Transverse colon (tissue), 4 donors: ENCODE data around the gene CDCA4. TPM values are rescaled to one million over a fixed set of nuclear protein-coding genes. Genes with fewer than 3 reads are reported as not detected.
A peak's percentile ranks its signal among the peaks of the same experiment; 100 is the strongest.

Experiments
- DNase-seq: peaks from one replicate; pipeline ENCODE4 v3.0.0-alpha.2; 2019
- H3K27ac ChIP-seq, 4 donors: fragments of 200-600 bp; sonication (generic); 2 replicates each; pipeline ENCODE4 v1.5.1; 2016 to 2018; ENCODE audit warnings: inconsistent platforms in 4 of 4
- H3K27me3 ChIP-seq: fragments of 200-600 bp; sonication (generic); 2 replicates; pipeline ENCODE4 v1.5.1; 2017; ENCODE audit warnings: inconsistent platforms
- H3K36me3 ChIP-seq, 4 donors: fragments of 200-600 bp; sonication (generic); 2 replicates each; pipeline ENCODE4 v1.5.1; 2017 to 2019; ENCODE audit warnings: inconsistent platforms in 4 of 4
- H3K4me1 ChIP-seq, 4 donors: fragments of 200-600 bp; sonication (generic); 2 replicates each; pipeline ENCODE4 v1.5.1; 2017 to 2020; ENCODE audit warnings: inconsistent platforms in 4 of 4
- H3K4me3 ChIP-seq, 4 donors: fragments of 200-600 bp; sonication (generic); 1 replicate in 1 of 4; 2 replicates in 3 of 4; pipeline versions ENCODE4 v1.5.1 to v1.6.1; 2017 to 2019; ENCODE audit warnings: inconsistent platforms in 4 of 4
- H3K9me3 ChIP-seq, 2 donors: fragments of 200-600 bp; sonication (generic); 2 replicates each; pipeline ENCODE4 v1.5.1; 2017 to 2019; ENCODE audit warnings: inconsistent platforms in 2 of 2
- EP300 ChIP-seq: sonication (generic); formaldehyde crosslinking; IDR thresholded peaks from one replicate; pipeline ENCODE4 v1.6.1; 2017; ENCODE audit warnings: antibody characterized with exemption, low read depth
- POLR2A ChIP-seq: fragments of 450-650 bp; IDR thresholded peaks from one replicate; pipeline ENCODE4 v1.6.1; 2016; ENCODE audit warnings: antibody characterized with exemption, mild to moderate bottlenecking, moderate library complexity
- POLR2AphosphoS5 ChIP-seq, 3 donors: sonication (generic); formaldehyde crosslinking; IDR thresholded peaks; one replicate each; pipeline ENCODE4 v1.6.1; 2016; ENCODE audit warnings: antibody characterized with exemption in 3 of 3
- WGBS, 2 donors: methylation state at CpG; one replicate each; pipeline ENCODE4 v1.1.5; 2018; ENCODE audit warnings: low coverage in 1 of 2; 5-methylcytosine and 5-hydroxymethylcytosine counted together
- in situ Hi-C, 4 donors: fragments of 200-750 bp; cut with MboI; loops; one replicate each; pipeline versions ENCODE4 v1.15.0 to v1.15.1; 2017; ENCODE audit warnings: low sequenced_read_pairs in 3 of 4, low pct_ligation_motif_present in 1 of 4, low pct_unique_long_range_greater_than_20kb in 1 of 4
- intact Hi-C: fragments of 100-400 bp; cut with DNase I; formaldehyde crosslinking; loops from one replicate; pipeline ENCODE4 v1.15.1; 2023; ENCODE audit warnings: low total_unique reads
- total RNA-seq, 4 donors: library from RNA; depleted of rRNA; stranded (reverse); fragments of >200 nt; gene quantifications; one replicate each; pipeline ENCODE4 v1.1.0, GENCODE V29; 2016
- TF ChIP-seq, protein P1 (sequence below), 5 experiments: fragments of 200-600 bp in 3 of 5; fragments of 450-650 bp in 2 of 5; sonication (generic) in 3 of 5; IDR thresholded peaks; 1 replicate in 2 of 5; 2 replicates in 3 of 5; pipeline ENCODE4 v1.5.1; 2016 to 2017; ENCODE audit warnings: antibody characterized with exemption in 5 of 5, inconsistent platforms in 3 of 5, mild to moderate bottlenecking in 2 of 5, moderate library complexity in 1 of 5

The CDCA4 gene
- total RNA-seq, 4 donors from 2014 or later, result 0.80 to 7.5 (median 4.5) TPM

DNA sequence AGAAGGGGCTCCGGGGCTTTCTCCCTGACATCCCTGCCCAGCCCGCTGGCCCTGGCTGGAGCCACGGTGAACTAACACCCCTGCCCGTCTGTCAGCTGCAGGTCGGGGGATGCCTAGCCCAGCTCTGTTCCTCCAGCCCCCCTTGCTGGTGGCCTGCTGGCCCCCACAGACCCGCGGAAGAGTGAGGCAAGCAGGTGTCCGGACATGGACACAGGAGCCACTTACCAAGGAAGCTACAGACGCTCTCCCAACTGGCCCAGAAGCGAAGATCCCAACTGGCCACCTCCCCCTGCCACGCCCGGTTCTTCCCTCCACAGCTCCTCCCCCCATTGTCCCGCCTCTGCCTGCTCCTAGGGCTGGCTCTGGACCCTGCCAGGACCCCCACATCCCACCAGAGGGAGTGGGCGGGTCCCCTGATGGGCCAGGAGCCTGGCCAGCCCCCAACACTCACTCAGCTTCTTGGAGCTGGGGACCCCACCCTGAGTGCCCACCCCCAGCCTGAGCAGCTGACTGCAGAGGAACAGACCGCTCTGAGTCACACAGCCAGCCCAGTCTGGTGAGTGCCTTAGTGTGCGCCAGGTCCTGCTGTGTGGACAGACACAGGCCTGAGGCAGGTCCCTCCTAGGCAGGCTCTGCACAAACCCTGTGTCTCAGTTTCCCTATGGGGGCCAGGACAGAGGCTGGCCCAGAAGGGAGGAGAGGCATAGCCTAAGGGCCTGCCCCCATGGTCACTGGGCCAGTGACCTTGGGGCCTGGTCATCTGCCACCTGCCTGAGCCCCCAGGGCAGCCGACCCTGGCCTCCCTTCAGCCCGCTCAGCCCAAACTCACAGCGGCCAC, 50.4 kb downstream of the CDCA4 start:
- H3K9me3 ChIP-seq, result no peaks in the 10 kb centered on the region
- 63% methylated on average over 16 of the region's 19 CpGs; no CpG with 5 or more reads in 1 of the 2 donors for WGBS, 2 donors

DNA sequence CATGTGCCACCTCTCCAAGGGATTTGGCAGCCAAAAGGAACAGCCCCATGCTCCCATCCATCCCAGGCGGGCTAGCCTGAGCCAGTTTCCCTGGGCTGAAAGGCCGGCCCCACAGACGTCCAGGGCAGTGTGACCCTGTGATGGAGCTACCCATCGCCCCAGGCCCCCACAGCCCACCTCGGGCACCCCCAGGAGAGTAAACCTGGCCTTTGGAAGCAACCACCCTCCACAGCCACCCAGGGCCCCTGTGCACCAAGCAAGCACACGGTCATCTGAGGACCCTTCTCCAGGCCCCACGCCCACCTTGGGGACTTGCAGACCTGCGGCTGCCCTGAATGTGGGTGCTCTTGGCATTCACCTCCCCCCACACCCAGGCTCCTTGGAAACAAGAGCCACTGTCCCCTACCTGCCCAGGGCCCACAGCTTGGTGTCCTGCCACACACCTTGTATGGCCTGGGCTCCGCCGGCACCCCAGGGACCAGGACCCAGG, 51.1 kb downstream of the CDCA4 start:
- Histone ChIP-seq H3K27ac (peak overlapping the region; percentile 80 to 92 (median 88)), H3K27me3 (peaks cover 37% of the 10 kb centered on the region), H3K36me3 (no peaks in the 10 kb centered on the region), H3K4me3 (peak overlapping the region; percentile 24 to 32 (median 30)), H3K9me3 (no peaks in the 10 kb centered on the region), H3K4me1 (peaks cover 40 to 69% (median 56%) of the 10 kb centered on the region in 4 donors)
- DNase-seq, result no peak
- TF ChIP-seq POLR2AphosphoS5 (IDR thresholded peaks at IDR 0.05) (no peak), POLR2A (no peak), EP300 (no peak)
- TF ChIP-seq, protein P1, sequence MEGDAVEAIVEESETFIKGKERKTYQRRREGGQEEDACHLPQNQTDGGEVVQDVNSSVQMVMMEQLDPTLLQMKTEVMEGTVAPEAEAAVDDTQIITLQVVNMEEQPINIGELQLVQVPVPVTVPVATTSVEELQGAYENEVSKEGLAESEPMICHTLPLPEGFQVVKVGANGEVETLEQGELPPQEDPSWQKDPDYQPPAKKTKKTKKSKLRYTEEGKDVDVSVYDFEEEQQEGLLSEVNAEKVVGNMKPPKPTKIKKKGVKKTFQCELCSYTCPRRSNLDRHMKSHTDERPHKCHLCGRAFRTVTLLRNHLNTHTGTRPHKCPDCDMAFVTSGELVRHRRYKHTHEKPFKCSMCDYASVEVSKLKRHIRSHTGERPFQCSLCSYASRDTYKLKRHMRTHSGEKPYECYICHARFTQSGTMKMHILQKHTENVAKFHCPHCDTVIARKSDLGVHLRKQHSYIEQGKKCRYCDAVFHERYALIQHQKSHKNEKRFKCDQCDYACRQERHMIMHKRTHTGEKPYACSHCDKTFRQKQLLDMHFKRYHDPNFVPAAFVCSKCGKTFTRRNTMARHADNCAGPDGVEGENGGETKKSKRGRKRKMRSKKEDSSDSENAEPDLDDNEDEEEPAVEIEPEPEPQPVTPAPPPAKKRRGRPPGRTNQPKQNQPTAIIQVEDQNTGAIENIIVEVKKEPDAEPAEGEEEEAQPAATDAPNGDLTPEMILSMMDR (IDR thresholded peaks at IDR 0.05), result no peak
- WGBS, 2 donors, result 86% methylated on average over 8 of the region's 10 CpGs; no CpG with 5 or more reads in 1 of the 2 donors
- intact Hi-C loops (no loop called here), in situ Hi-C loops (loop anchor here in 2 of 4 donors (5.0 to 10.0 kb wide), 2 partner anchors 73 to 75 kb away; no protein-coding TSS in a partner anchor)

More for the DNA sequence above, 50.4 kb downstream of the CDCA4 start:
- Histone ChIP-seq H3K4me3 (peak overlapping the region; percentile 24 to 32 (median 30)), H3K27ac (peak overlapping the region; percentile 80 to 92 (median 88)), H3K4me1 (peaks cover 46 to 76% (median 57%) of the 10 kb centered on the region in 4 donors), H3K27me3 (peaks cover 44% of the 10 kb centered on the region), H3K36me3 (no peaks in the 10 kb centered on the region)
- intact Hi-C loops (no loop called here), in situ Hi-C loops (loop anchor here in 2 of 4 donors (5.0 to 10.0 kb wide), 2 partner anchors 72 to 74 kb away; no protein-coding TSS in a partner anchor)
- peak; percentile 56 to 67 (median 65) for TF ChIP-seq POLR2AphosphoS5 (IDR thresholded peaks at IDR 0.05)
- TF ChIP-seq, protein P1 (IDR thresholded peaks at IDR 0.05), result no peak
- DNase-seq, result peak; percentile 64

DNA sequence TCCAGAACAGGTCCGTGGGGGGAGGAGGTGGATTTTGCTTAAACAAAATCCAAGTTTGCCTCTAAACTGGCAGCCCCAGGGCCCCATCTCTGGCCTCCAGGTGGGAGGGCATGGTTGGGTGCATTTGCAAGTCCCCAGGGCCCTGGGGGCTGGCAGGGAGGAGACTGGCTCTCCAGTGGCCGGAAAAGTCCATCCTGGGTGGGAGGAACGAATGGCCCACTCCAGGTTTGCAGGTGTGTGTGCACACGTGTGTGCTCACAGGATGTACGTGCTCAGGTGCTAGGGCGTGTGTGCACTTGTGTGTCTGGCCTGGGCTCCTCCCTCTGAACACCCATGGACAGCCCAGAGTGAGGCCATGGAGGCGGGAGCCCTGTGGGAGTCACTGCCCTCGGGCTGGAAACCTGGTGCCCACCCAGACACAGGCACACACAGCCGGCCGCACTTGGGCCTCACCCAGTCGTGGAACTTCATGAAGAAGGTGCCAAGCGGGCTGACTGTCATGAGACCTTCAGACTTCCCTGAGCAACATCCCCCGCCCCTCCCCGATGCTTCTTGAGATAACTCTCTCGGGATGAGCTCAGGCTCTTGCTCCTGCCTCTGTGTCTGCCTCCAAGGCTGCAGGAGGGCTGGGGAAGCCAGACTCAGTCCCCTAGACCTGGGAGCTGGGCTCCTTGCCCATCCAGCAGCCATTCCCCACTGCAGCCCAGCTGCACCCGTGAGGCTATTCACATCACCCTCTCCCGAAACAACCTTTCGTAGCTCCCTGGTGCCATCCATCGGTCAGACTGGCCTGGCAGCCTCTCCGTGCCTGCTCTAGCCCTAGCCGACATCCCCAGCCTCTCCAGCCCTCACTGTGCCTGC, 52.1 kb downstream of the CDCA4 start:
- WGBS, 2 donors, result 59% methylated on average over 18 of the region's 21 CpGs; no CpG with 5 or more reads in 1 of the 2 donors
- Histone ChIP-seq H3K36me3 (no peaks in the 10 kb centered on the region), H3K27me3 (peaks cover 30% of the 10 kb centered on the region), H3K27ac (peak overlapping the region; percentile 80 to 92 (median 88)), H3K4me1 (peaks cover 30 to 59% (median 47%) of the 10 kb centered on the region in 4 donors), H3K9me3 (no peaks in the 10 kb centered on the region), H3K4me3 (peak overlapping the region in 2 of 4 donors; percentile 22 to 37)
- no peak for DNase-seq
- in situ Hi-C loops, result no loop called here
- intact Hi-C loops, result no loop called here
- TF ChIP-seq, protein P1 (IDR thresholded peaks at IDR 0.05), result peak in 2 of 5 experiments; percentile 15 to 17
- no peak for TF ChIP-seq POLR2A

DNA sequence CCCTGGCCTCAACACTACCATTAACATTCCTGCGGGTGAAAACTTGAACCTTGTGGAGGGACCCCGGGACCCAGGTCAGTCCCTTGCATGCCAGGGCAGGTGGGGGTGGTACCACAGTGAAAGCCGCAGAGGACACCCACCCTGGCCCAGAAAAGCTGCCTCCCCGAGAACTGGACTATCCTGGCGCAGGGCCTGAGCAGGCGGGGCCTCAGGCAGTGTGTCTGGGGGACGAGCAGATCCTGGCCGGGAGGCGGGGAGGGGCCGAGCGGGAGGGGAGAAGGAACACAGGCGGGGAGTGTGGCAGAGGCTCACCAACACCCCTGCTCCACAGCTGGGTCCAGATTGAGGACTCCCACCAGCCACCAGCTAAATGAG, 52.7 kb downstream of the CDCA4 start:
- H3K36me3 ChIP-seq, result no peaks in the 10 kb centered on the region
- peaks cover 30% of the 10 kb centered on the region for H3K27me3 ChIP-seq
- 5% methylated on average over 6 of the region's 12 CpGs; no CpG with 5 or more reads in 1 of the 2 donors for whole genome bisulfite sequencing, 2 donors
- peaks cover 25 to 53% (median 41%) of the 10 kb centered on the region in 4 donors for H3K4me1 ChIP-seq
- in situ Hi-C loops, result no loop called here
- DNase-seq, result peak; percentile 65
- peak overlapping the region; percentile 80 to 92 (median 88) for H3K27ac ChIP-seq
- intact Hi-C loops, result no loop called here
- H3K4me3 ChIP-seq, result peak overlapping the region; percentile 13 to 37 (median 20)
- no peaks in the 10 kb centered on the region for H3K9me3 ChIP-seq
- TF ChIP-seq POLR2AphosphoS5 (IDR thresholded peaks at IDR 0.05) (peak in 1 of 3 donors; percentile 10), POLR2A (no peak), EP300 (no peak)
- TF ChIP-seq, protein P1 (IDR thresholded peaks at IDR 0.05), result no peak
